ENCODE data around the gene ZYX. TPM values are rescaled to one million over a fixed set of nuclear protein-coding genes. Genes with fewer than 3 reads are reported as not detected.

ZYX gene
- total and polyA plus RNA-seq, 2 of the 13 experiments (the other 11 are each of a cell fraction or from before 2014, with no cell fraction given): 9.9 to 13.7 TPM

DNA sequence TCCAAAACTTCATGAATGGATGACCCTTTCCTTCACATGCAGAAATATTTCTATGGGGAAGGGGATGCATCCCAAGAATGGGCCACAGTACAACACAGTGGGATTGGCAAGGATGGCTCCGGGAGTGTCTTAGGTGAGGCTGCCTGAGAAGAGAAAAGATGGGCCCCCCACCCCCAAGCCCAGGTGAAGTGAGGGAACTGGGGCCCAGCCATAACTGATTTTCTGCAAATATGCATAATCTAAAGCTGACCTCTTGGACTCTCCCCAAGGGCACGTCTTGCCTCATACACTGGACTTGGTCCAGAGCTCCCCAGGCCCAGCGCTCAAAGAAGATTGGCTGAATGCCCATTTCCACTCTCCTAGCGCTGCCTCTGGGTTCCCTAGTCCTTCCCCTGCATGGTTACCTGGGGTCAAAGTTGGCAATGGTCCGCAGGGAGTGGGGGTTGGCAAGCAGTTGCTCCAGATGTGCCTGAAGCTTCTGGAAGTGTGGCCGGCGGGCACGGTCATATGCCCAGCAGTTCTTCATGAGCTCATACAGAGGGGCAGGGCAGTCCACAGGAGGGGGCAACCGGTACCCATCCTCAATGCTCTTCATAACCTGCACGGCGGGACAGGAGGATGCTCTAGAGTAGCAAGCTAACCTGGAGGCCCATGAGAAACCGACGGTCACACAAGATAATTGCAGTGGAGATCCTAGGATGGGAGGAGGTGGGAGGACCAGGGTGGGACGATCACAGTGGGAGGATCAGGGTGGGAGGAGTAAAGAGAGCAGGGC lies 12.3 kb downstream of the ZYX start (continued):
- TF ChIP-seq, protein P1, sequence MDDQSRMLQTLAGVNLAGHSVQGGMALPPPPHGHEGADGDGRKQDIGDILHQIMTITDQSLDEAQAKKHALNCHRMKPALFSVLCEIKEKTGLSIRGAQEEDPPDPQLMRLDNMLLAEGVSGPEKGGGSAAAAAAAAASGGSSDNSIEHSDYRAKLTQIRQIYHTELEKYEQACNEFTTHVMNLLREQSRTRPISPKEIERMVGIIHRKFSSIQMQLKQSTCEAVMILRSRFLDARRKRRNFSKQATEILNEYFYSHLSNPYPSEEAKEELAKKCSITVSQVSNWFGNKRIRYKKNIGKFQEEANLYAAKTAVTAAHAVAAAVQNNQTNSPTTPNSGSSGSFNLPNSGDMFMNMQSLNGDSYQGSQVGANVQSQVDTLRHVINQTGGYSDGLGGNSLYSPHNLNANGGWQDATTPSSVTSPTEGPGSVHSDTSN (CRISPR knock-in tag; IDR thresholded peaks at IDR 0.05; ENCODE audit: borderline replicate concordance): no peak
- TF ChIP-seq CENPX (CRISPR knock-in tag; IDR thresholded peaks at IDR 0.05) (no peak), CREM (IDR thresholded peaks at IDR 0.05) (peak; percentile 51; the same call in 1 of the 2 replicates), CREM (CRISPR knock-in tag; IDR thresholded peaks at IDR 0.05) (no peak), HMG20A (CRISPR knock-in tag; IDR thresholded peaks at IDR 0.05; ENCODE audit: borderline replicate concordance) (peak; percentile 83)
- TF ChIP-seq, protein P2, sequence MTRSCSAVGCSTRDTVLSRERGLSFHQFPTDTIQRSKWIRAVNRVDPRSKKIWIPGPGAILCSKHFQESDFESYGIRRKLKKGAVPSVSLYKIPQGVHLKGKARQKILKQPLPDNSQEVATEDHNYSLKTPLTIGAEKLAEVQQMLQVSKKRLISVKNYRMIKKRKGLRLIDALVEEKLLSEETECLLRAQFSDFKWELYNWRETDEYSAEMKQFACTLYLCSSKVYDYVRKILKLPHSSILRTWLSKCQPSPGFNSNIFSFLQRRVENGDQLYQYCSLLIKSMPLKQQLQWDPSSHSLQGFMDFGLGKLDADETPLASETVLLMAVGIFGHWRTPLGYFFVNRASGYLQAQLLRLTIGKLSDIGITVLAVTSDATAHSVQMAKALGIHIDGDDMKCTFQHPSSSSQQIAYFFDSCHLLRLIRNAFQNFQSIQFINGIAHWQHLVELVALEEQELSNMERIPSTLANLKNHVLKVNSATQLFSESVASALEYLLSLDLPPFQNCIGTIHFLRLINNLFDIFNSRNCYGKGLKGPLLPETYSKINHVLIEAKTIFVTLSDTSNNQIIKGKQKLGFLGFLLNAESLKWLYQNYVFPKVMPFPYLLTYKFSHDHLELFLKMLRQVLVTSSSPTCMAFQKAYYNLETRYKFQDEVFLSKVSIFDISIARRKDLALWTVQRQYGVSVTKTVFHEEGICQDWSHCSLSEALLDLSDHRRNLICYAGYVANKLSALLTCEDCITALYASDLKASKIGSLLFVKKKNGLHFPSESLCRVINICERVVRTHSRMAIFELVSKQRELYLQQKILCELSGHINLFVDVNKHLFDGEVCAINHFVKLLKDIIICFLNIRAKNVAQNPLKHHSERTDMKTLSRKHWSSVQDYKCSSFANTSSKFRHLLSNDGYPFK (CRISPR knock-in tag; IDR thresholded peaks at IDR 0.05; ENCODE audit: borderline replicate concordance): peak; percentile 17; the same call in 1 of the 2 replicates
- TF ChIP-seq, protein P3, sequence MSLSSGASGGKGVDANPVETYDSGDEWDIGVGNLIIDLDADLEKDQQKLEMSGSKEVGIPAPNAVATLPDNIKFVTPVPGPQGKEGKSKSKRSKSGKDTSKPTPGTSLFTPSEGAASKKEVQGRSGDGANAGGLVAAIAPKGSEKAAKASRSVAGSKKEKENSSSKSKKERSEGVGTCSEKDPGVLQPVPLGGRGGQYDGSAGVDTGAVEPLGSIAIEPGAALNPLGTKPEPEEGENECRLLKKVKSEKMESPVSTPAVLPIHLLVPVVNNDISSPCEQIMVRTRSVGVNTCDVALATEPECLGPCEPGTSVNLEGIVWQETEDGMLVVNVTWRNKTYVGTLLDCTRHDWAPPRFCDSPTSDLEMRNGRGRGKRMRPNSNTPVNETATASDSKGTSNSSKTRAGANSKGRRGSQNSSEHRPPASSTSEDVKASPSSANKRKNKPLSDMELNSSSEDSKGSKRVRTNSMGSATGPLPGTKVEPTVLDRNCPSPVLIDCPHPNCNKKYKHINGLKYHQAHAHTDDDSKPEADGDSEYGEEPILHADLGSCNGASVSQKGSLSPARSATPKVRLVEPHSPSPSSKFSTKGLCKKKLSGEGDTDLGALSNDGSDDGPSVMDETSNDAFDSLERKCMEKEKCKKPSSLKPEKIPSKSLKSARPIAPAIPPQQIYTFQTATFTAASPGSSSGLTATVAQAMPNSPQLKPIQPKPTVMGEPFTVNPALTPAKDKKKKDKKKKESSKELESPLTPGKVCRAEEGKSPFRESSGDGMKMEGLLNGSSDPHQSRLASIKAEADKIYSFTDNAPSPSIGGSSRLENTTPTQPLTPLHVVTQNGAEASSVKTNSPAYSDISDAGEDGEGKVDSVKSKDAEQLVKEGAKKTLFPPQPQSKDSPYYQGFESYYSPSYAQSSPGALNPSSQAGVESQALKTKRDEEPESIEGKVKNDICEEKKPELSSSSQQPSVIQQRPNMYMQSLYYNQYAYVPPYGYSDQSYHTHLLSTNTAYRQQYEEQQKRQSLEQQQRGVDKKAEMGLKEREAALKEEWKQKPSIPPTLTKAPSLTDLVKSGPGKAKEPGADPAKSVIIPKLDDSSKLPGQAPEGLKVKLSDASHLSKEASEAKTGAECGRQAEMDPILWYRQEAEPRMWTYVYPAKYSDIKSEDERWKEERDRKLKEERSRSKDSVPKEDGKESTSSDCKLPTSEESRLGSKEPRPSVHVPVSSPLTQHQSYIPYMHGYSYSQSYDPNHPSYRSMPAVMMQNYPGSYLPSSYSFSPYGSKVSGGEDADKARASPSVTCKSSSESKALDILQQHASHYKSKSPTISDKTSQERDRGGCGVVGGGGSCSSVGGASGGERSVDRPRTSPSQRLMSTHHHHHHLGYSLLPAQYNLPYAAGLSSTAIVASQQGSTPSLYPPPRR (CRISPR knock-in tag; IDR thresholded peaks at IDR 0.05; ENCODE audit: borderline replicate concordance): peak; percentile 86
- TF ChIP-seq, protein P4, sequence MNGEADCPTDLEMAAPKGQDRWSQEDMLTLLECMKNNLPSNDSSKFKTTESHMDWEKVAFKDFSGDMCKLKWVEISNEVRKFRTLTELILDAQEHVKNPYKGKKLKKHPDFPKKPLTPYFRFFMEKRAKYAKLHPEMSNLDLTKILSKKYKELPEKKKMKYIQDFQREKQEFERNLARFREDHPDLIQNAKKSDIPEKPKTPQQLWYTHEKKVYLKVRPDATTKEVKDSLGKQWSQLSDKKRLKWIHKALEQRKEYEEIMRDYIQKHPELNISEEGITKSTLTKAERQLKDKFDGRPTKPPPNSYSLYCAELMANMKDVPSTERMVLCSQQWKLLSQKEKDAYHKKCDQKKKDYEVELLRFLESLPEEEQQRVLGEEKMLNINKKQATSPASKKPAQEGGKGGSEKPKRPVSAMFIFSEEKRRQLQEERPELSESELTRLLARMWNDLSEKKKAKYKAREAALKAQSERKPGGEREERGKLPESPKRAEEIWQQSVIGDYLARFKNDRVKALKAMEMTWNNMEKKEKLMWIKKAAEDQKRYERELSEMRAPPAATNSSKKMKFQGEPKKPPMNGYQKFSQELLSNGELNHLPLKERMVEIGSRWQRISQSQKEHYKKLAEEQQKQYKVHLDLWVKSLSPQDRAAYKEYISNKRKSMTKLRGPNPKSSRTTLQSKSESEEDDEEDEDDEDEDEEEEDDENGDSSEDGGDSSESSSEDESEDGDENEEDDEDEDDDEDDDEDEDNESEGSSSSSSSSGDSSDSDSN (CRISPR knock-in tag; IDR thresholded peaks at IDR 0.05): 0 out of 2 replicates have a peak, but pooled peaks have one; percentile 11

Data from HepG2 (cell line).